Measurements from ENCODE around the gene CADM1. TPM values are rescaled to one million over a fixed set of nuclear protein-coding genes. Genes with fewer than 3 reads are reported as not detected.

Gene CADM1
- total RNA-seq, 2 experiments from 2014 or later = 59.7 to 89.7 TPM

DNA sequence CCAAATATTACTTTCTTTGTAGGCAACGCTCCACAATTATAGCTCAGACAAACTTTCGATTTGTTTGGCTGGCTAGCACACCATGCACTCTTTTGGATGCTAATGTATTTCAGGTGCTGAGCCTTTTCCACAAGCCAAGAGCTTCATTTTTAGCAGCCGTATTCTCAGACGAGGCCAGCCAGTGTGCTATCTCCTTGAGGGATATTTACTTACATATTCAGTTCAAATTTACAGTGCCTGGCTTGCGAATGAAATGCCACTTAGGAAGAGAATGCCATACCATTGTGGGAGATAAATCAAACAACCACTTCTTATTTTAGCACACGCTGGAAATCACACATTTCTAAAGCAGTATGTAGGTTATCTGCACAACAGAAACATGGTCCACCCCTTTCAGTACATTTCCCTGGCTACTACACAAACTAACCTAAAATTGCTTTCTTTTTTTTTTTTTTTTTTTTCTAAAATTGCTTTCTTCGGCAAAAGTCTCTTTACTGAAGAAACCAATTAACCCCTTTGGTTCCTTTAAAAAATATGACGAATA is 236.9 kb downstream of the CADM1 start:
- Histone ChIP-seq H3K4me3 (ENCODE audit: low read depth, low read length, poor library complexity, severe bottlenecking) (no peak overlapping the region), H3K79me2 (ENCODE audit: insufficient read depth, low read depth, low read length) (no peaks in the 10 kb centered on the region), H2AFZ (ENCODE audit: low read length) (no peak overlapping the region), H3K9me3 (ENCODE audit: low read length) (no peaks in the 10 kb centered on the region), H3K4me1 (ENCODE audit: insufficient read depth, low read length, poor library complexity, severe bottlenecking) (peaks cover 19% of the 10 kb centered on the region), H3K36me3 (ENCODE audit: insufficient read depth, low read length) (no peaks in the 10 kb centered on the region), H4K20me1 (ENCODE audit: insufficient read depth, low read length) (no peaks in the 10 kb centered on the region), H3K9me2 (ENCODE audit: insufficient read depth, low read length) (no peaks in the 10 kb centered on the region), H3K4me2 (ENCODE audit: low read length) (no peak overlapping the region), H3K27ac (ENCODE audit: low read depth, low read length, poor library complexity, severe bottlenecking) (no peak overlapping the region)
- CTCF ChIA-PET (ENCODE audit: unreplicated experiment) = interaction anchor here (0.8 kb wide), 1 partner anchor 11 kb away, joined by 5 read pairs; no protein-coding TSS in a partner anchor
- intact Hi-C loops (cut with micrococcal nuclease; ENCODE audit: unreplicated experiment) = no loop called here
- TF ChIP-seq, protein P1, sequence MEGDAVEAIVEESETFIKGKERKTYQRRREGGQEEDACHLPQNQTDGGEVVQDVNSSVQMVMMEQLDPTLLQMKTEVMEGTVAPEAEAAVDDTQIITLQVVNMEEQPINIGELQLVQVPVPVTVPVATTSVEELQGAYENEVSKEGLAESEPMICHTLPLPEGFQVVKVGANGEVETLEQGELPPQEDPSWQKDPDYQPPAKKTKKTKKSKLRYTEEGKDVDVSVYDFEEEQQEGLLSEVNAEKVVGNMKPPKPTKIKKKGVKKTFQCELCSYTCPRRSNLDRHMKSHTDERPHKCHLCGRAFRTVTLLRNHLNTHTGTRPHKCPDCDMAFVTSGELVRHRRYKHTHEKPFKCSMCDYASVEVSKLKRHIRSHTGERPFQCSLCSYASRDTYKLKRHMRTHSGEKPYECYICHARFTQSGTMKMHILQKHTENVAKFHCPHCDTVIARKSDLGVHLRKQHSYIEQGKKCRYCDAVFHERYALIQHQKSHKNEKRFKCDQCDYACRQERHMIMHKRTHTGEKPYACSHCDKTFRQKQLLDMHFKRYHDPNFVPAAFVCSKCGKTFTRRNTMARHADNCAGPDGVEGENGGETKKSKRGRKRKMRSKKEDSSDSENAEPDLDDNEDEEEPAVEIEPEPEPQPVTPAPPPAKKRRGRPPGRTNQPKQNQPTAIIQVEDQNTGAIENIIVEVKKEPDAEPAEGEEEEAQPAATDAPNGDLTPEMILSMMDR (conservative IDR thresholded peaks at IDR 0.05; ENCODE audit: low read length) = no peak
- no peak for TF ChIP-seq EZH2phosphoT487 (IDR thresholded peaks at IDR 0.05; ENCODE audit: borderline replicate concordance, low read depth, low read length)
- POLR2A ChIA-PET = interaction anchor here (0.9 to 1.0 kb wide), 2 partner anchors 9 to 11 kb away, joined by 3 to 4 read pairs; no protein-coding TSS in a partner anchor
- BruUV-seq (replicated peaks) = no TSS peak
- DNase-seq (ENCODE audit: low spot score) = no peak

DNA sequence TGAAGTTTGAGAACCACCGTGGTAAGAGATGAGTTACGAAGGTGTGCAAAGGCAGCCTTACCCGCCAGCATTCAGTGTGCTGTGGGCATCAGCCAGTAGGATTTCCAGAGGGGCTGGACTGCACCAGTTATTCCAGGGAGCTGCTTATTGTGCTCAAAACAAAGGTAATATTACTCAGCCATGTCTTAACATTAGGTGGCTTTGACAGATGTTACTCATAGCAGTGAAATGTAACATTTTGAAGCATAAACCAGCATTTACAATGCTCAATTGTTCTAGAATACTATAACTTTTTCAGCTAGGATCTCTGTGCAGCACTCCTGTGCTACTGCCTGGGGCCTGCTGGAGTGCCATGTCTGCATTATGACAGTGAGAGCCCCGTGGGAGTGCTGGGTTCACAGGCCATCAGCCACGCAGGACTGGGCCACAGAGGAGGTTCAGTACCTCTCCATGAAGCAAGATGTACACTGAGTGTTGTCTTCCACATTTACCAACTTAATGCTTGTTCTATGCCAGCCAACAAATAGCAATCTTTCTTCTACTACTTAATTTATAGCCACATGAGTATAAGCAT is 238.1 kb downstream of the CADM1 start:
- Histone ChIP-seq H3K4me2 (ENCODE audit: low read length) (no peak overlapping the region), H2AFZ (ENCODE audit: low read length) (no peak overlapping the region), H3K9me3 (ENCODE audit: low read length) (no peaks in the 10 kb centered on the region), H3K79me2 (ENCODE audit: insufficient read depth, low read depth, low read length) (no peaks in the 10 kb centered on the region), H3K4me1 (ENCODE audit: insufficient read depth, low read length, poor library complexity, severe bottlenecking) (peaks cover 12% of the 10 kb centered on the region), H3K9me2 (ENCODE audit: insufficient read depth, low read length) (no peaks in the 10 kb centered on the region), H3K36me3 (ENCODE audit: insufficient read depth, low read length) (no peaks in the 10 kb centered on the region), H4K20me1 (ENCODE audit: insufficient read depth, low read length) (no peaks in the 10 kb centered on the region), H3K27ac (ENCODE audit: low read depth, low read length, poor library complexity, severe bottlenecking) (no peak overlapping the region), H3K4me3 (ENCODE audit: low read depth, low read length, poor library complexity, severe bottlenecking) (no peak overlapping the region)
- intact Hi-C loops (cut with micrococcal nuclease; ENCODE audit: unreplicated experiment) = no loop called here
- no TSS peak for BruUV-seq (replicated peaks)
- ChIA-PET CTCF (ENCODE audit: unreplicated experiment) (no interaction called here), POLR2A (interaction anchor here (0.9 to 1.0 kb wide), 2 partner anchors 10 kb away, joined by 3 to 4 read pairs; no protein-coding TSS in a partner anchor)
- no peak for DNase-seq (ENCODE audit: low spot score)
- TF ChIP-seq EZH2phosphoT487 (IDR thresholded peaks at IDR 0.05; ENCODE audit: borderline replicate concordance, low read depth, low read length) = no peak
- TF ChIP-seq, protein P1 (conservative IDR thresholded peaks at IDR 0.05; ENCODE audit: low read length) = no peak
